SU-DHL-6 (cell line): Measurements from ENCODE around the gene TMX3.

Experiments used
- H2AFZ ChIP-seq: fragments of 200-600 bp; sonication (generic); 2 replicates; pipeline ENCODE4 v1.6.1; 2014; ENCODE audit warnings: low read depth, mild to moderate bottlenecking, moderate library complexity, mixed read lengths, antibody characterized with exemption, low read length; ENCODE audit not compliant: severe bottlenecking
- H3F3A ChIP-seq: fragments of 200-600 bp; shearing (Covaris generic); 2 replicates; pipeline ENCODE4 v1.6.0; 2016; ENCODE audit warnings: antibody characterized with exemption, mild to moderate bottlenecking; ENCODE audit not compliant: insufficient read depth
- H3K27ac ChIP-seq: fragments of 200-600 bp; sonication (generic); 2 replicates; pipeline ENCODE4 v1.5.1; 2016; ENCODE audit warnings: low read depth, mild to moderate bottlenecking, low read length, moderate library complexity, mixed read lengths
- H3K27me3 ChIP-seq: fragments of 200-600 bp; sonication (generic), shearing (Covaris generic); 2 replicates; pipeline ENCODE4 v1.6.0; 2014; ENCODE audit warnings: mild to moderate bottlenecking, low read length
- H3K36me3 ChIP-seq: fragments of 200-600 bp; sonication (generic); 2 replicates; pipeline ENCODE4 v1.6.1; 2014; ENCODE audit warnings: mild to moderate bottlenecking, low read length, mixed read lengths
- H3K4me2 ChIP-seq: fragments of 300-600, 200-600 bp; shearing (Covaris generic), sonication (generic); 2 replicates; pipeline ENCODE4 v1.6.0; 2014; ENCODE audit warnings: low read length, low read depth, mild to moderate bottlenecking; ENCODE audit not compliant: poor library complexity, severe bottlenecking
- H3K4me3 ChIP-seq: fragments of 200-600 bp; sonication (generic); 2 replicates; pipeline ENCODE4 v1.5.1; 2014; ENCODE audit warnings: antibody characterized with exemption, low read length, mild to moderate bottlenecking, mixed read lengths; ENCODE audit not compliant: insufficient read depth, poor library complexity, severe bottlenecking
- H3K79me2 ChIP-seq: fragments of 200-600 bp; sonication (generic); 2 replicates; pipeline ENCODE4 v1.6.1; 2014; ENCODE audit warnings: mild to moderate bottlenecking, low read length, moderate library complexity; ENCODE audit not compliant: insufficient read depth
- H3K9ac ChIP-seq: fragments of 200-600 bp; sonication (generic); 2 replicates; pipeline ENCODE4 v1.7.0; 2014; ENCODE audit warnings: mild to moderate bottlenecking, low read length
- H3K9me2 ChIP-seq: fragments of 200-600 bp; sonication (generic); replicated peaks from 2 replicates; pipeline ENCODE4 v1.6.1; 2014; ENCODE audit warnings: low read length; ENCODE audit not compliant: insufficient read depth
- H3K9me3 ChIP-seq: fragments of 200-600 bp; sonication (generic); 2 replicates; pipeline ENCODE4 v1.6.1; 2014; ENCODE audit warnings: low read length, mixed read lengths; ENCODE audit not compliant: insufficient read depth
- H4K20me1 ChIP-seq: fragments of 200-600 bp; sonication (generic); 2 replicates; pipeline ENCODE4 v1.6.1; 2014; ENCODE audit warnings: low read depth, mild to moderate bottlenecking, antibody characterized with exemption, low read length, moderate library complexity, mixed read lengths
- EZH2phosphoT487 ChIP-seq: fragments of 200-600 bp; sonication (generic), shearing (Covaris generic); conservative IDR thresholded peaks from 2 replicates; pipeline ENCODE4 v1.6.1; 2018; ENCODE audit warnings: mild to moderate bottlenecking, antibody characterized with exemption, low read length, moderate library complexity, mixed read lengths
- TF ChIP-seq, protein P1 (sequence below): fragments of 200-600 bp; sonication (generic); IDR thresholded peaks from one replicate; pipeline ENCODE4 v1.5.1; 2017; ENCODE audit warnings: antibody characterized with exemption, mild to moderate bottlenecking, low read length, moderate library complexity; ENCODE audit not compliant: insufficient read depth, poor library complexity, severe bottlenecking

TMX3 gene

DNA sequence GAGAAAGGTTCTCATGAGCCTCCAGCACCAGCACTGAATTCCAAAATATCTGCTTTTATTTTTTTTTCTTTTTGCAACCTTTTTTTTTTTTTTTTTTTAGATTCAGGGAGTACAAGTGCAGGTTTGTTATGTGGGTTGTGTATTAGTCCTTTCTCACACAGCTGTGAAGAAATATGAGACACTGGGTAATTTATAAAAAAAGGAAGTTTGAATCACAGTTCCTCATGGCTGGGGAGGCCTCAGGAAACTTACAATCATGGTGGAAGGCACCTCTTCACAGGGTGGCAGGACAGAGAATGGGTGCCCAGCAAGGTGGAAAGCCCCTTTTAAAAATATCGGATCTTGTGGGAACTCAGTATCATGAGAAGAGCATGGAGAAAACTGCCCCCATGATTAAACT is 7.9 kb upstream of the TMX3 start:
- Histone ChIP-seq H3K9me3 (no peaks in the 10 kb centered on the region), H3K9ac (no peak overlapping the region), H3K4me3 (no peak overlapping the region), H4K20me1 (no peaks in the 10 kb centered on the region), H3K27me3 (no peaks in the 10 kb centered on the region), H2AFZ (no peak overlapping the region), H3K79me2 (no peaks in the 10 kb centered on the region), H3F3A (no peaks in the 10 kb centered on the region), H3K27ac (no peak overlapping the region), H3K4me2 (no peak overlapping the region), H3K36me3 (no peaks in the 10 kb centered on the region), H3K9me2 (no peaks in the 10 kb centered on the region)
- TF ChIP-seq EZH2phosphoT487, result no peak
- TF ChIP-seq, protein P1, sequence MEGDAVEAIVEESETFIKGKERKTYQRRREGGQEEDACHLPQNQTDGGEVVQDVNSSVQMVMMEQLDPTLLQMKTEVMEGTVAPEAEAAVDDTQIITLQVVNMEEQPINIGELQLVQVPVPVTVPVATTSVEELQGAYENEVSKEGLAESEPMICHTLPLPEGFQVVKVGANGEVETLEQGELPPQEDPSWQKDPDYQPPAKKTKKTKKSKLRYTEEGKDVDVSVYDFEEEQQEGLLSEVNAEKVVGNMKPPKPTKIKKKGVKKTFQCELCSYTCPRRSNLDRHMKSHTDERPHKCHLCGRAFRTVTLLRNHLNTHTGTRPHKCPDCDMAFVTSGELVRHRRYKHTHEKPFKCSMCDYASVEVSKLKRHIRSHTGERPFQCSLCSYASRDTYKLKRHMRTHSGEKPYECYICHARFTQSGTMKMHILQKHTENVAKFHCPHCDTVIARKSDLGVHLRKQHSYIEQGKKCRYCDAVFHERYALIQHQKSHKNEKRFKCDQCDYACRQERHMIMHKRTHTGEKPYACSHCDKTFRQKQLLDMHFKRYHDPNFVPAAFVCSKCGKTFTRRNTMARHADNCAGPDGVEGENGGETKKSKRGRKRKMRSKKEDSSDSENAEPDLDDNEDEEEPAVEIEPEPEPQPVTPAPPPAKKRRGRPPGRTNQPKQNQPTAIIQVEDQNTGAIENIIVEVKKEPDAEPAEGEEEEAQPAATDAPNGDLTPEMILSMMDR, result no peak

DNA sequence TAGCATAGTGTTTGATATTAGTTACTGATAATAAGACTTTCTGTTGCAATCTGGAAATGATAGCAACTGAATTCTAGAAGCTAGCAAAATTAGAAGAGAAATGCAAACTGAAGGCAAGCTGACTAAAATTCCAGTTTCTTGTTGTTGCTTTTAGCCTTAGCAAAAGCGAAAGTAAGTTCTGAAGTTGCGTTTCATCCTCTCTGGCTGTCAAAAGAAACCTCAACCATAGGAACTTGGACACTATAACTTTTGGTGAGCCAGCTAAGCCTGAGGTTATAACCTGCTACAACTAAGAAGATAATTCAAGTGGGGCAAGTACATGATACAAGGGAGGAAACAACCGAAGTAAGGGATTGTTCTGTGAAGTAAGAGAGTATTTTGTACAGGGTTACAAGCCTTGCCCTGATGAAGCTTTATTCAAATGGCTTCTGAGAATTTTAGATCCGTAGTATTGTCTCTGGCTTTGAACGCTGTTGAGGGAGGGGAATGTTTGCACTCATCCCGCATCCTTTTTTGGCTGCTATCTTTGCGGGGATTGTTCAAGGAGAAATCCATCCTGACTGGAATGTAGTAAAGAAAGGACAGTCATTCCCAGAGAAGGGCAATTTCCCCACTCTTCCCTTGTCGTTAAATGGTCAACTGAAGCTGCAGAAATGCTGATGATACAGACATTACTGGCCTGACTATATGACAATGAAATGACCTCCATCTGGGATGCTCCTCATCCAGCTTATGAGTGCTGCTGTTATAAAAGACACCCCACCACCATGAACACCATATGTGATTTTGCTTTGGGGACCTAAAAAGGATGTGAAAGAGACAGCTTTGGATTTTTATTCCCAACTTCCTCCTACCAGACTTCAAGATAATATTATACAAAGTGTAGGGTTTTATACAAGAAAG is 7.0 kb upstream of the TMX3 start:
- H3K9me2 ChIP-seq, result no peaks in the 10 kb centered on the region
- no peaks in the 10 kb centered on the region for H3F3A ChIP-seq
- no peak overlapping the region for H3K9ac ChIP-seq
- no peak for TF ChIP-seq EZH2phosphoT487
- TF ChIP-seq, protein P1, result no peak
- H3K79me2 ChIP-seq, result no peaks in the 10 kb centered on the region
- no peaks in the 10 kb centered on the region for H3K9me3 ChIP-seq
- no peak overlapping the region for H3K4me3 ChIP-seq
- no peak overlapping the region for H2AFZ ChIP-seq
- H3K4me2 ChIP-seq, result no peak overlapping the region
- no peaks in the 10 kb centered on the region for H3K27me3 ChIP-seq
- no peaks in the 10 kb centered on the region for H4K20me1 ChIP-seq
- H3K36me3 ChIP-seq, result no peaks in the 10 kb centered on the region
- H3K27ac ChIP-seq, result no peak overlapping the region

DNA sequence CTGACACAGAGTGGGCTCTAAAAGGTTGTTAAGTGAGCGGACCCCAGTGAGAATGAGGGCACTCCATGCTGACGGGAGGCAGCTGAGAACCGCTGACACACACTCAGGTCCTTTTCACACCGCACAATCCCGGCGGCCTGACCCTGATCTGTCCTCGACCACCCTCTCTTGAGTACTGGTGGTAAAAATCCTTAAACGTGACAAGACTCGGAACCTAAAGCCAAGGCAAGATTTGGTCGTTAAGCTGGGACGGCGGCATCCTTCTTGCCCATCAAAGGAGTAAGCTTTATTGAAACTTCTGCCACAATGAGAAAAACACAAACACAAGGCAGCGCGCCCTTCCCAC is 569 bp downstream of the TMX3 start:
- no peak for TF ChIP-seq EZH2phosphoT487
- TF ChIP-seq, protein P1, result no peak
- Histone ChIP-seq H3F3A (no peaks in the 10 kb centered on the region), H3K9me3 (no peaks in the 10 kb centered on the region), H3K27me3 (no peaks in the 10 kb centered on the region), H3K9me2 (no peaks in the 10 kb centered on the region), H4K20me1 (peaks cover 4% of the 10 kb centered on the region), H3K79me2 (peaks cover 46% of the 10 kb centered on the region), H3K4me3 (peak overlapping the region; percentile 94), H3K4me2 (peak overlapping the region; percentile 93), H3K36me3 (peaks cover 30% of the 10 kb centered on the region), H3K9ac (peak overlapping the region; percentile 96), H2AFZ (peak overlapping the region; percentile 80), H3K27ac (peak overlapping the region; percentile 38)
